Stomach (tissue), 19 donors: Measurements from ENCODE around the gene CP. TPM values are rescaled to one million over a fixed set of nuclear protein-coding genes. Genes with fewer than 3 reads are reported as not detected.

Source experiments
- DNase-seq, 2 donors: peaks; one replicate each; pipeline versions ENCODE4 v3.0.0 to v3.0.0-alpha.2; 2013 to 2019
- H3K27ac ChIP-seq, 5 donors: fragments of 200-600 bp in 4 of 5; sonication (generic) in 4 of 5; one replicate each; pipeline ENCODE4 v1.5.1; 2013 to 2019; ENCODE audit warnings: mild to moderate bottlenecking in 1 of 5, moderate library complexity in 1 of 5
- H3K27me3 ChIP-seq, 3 donors: fragments of 200-600 bp; sonication (generic); one replicate each; pipeline ENCODE4 v1.5.1; 2017 to 2019; ENCODE audit warnings: mixed run types in 1 of 3
- H3K36me3 ChIP-seq, 4 donors: fragments of 200-600 bp; sonication (generic); 1 replicate in 3 of 4; 2 replicates in 1 of 4; pipeline ENCODE4 v1.5.1; 2016 to 2019
- H3K4me1 ChIP-seq, 4 donors: fragments of 200-600 bp; sonication (generic); one replicate each; pipeline ENCODE4 v1.5.1; 2016 to 2019
- H3K4me3 ChIP-seq, 4 donors: fragments of 200-600 bp; sonication (generic) in 3 of 4; one replicate each; pipeline ENCODE4 v1.5.1; 2016 to 2019; ENCODE audit warnings: mild to moderate bottlenecking in 1 of 4
- H3K9me3 ChIP-seq, 4 donors: fragments of 200-600 bp; sonication (generic); one replicate each; pipeline ENCODE4 v1.5.1; 2016 to 2019
- CTCF ChIP-seq, 7 experiments: fragments of 450-650 bp in 4 of 7; fragments of 200-600 bp in 3 of 7; sonication (generic) in 3 of 7; IDR thresholded peaks; one replicate each; pipeline ENCODE4 v1.5.1; 2016 to 2019; ENCODE audit warnings: antibody characterized with exemption in 7 of 7, control low read depth in 2 of 7, mild to moderate bottlenecking in 1 of 7
- EP300 ChIP-seq: sonication (generic); formaldehyde crosslinking; IDR thresholded peaks from one replicate; pipeline ENCODE4 v1.6.1; 2017; ENCODE audit warnings: antibody characterized with exemption
- POLR2A ChIP-seq, 4 donors: fragments of 450-650 bp; IDR thresholded peaks; one replicate each; pipeline ENCODE4 v1.6.1; 2016; ENCODE audit warnings: antibody characterized with exemption in 4 of 4, control low read depth in 2 of 4, mild to moderate bottlenecking in 1 of 4, moderate library complexity in 1 of 4
- POLR2AphosphoS5 ChIP-seq, 3 donors: sonication (generic); formaldehyde crosslinking; IDR thresholded peaks; one replicate each; pipeline ENCODE4 v1.6.1; 2016; ENCODE audit warnings: antibody characterized with exemption in 3 of 3
- WGBS, 5 donors: extraction: QIAGEN DNeasy Blood & Tissue Kit in 3 of 5; methylation state at CpG; one replicate each; pipeline versions ENCODE4 v1.1.5 to v1.1.7; 2013 to 2018; 5-methylcytosine and 5-hydroxymethylcytosine counted together
- intact Hi-C: fragments of 100-400 bp; cut with DNase I; formaldehyde crosslinking; loops from one replicate; pipeline ENCODE4 v1.15.1; 2023; ENCODE audit warnings: low total_unique reads
- long read RNA-seq, 10 donors: transcript quantifications; one replicate each; lab custom pipeline, GENCODE V29; 2026
- polyA plus RNA-seq, 3 donors: library from polyadenylated mRNA; stranded (reverse); fragments of 200-250 nt; gene quantifications; one replicate each; pipeline ENCODE4 v1.2.3, GENCODE V29; 2013
- total RNA-seq, 5 donors: library from RNA; depleted of rRNA; stranded (reverse); fragments of >200 nt; gene quantifications; one replicate each; pipeline versions ENCODE4 v1.1.0 to v1.2.3, GENCODE V29; 2014 to 2016
- donor health status: healthy with polysubstance abuse.
- donor health status: Bipolar disorder and iron deficiency.
- donor health status: healthy.

The CP gene
- total RNA-seq (1 to 10 TPM in 2 of 5 donors, under 1 TPM in 1, not detected in 2; 0.73 to 7.5 (median 2.8) TPM), polyA plus RNA-seq (10 to 100 TPM in 2 of 3 donors, under 1 TPM in 1; 0.46 to 15.4 (median 10.1) TPM)
- long read RNA-seq, donor 1 = 0 reads
- long read RNA-seq, donor 2, partial matches to known transcripts = 17 of 17 reads
- long read RNA-seq, donor 2, other reads (novel, unspliced or antisense) = 0 of 17 reads
- long read RNA-seq, donor 3 = 0 reads
- long read RNA-seq, donor 4 = 0 reads
- long read RNA-seq, donor 5 = 0 reads
- long read RNA-seq, donor 6 = 0 reads
- long read RNA-seq, donor 7 = 0 reads
- long read RNA-seq, donor 8, partial matches to known transcripts = 30 of 30 reads
- long read RNA-seq, donor 8, other reads (novel, unspliced or antisense) = 0 of 30 reads
- long read RNA-seq, donor 9, partial matches to known transcripts = 30 of 30 reads
- long read RNA-seq, donor 9, other reads (novel, unspliced or antisense) = 0 of 30 reads
- long read RNA-seq, donor 10 = 0 reads

- intact Hi-C loops = no loop called here
These were observed at the start of gene CP for GRCh38 chr3:149221783-149222517. TSS of gene CP (minus strand) at chr3:149221829. CDS start at chr3:149221792, 37 bp downstream.

DNA sequence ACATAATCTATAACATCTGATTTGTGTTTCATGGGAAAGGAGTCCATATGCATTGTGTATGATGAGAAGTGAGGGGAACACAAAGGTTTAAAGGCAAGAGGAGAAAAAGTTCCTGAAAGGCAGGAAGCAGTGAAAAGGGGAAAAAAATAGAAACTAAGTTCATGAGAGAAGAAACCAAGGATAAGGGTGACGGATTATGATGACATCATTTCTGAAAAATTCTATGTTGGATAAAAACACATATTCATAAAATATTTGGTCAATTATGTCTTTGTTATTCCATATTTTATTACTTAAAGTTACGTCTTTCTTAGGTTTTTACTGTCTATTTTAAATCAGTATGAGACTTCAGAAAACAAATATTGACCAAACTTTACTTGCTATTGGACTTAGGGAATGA lies 48.6 kb upstream of the CP start:
- 31 to 56% (median 42%) methylated on average over 2 of the region's 2 CpGs for WGBS, 5 donors
- no peak overlapping the region for H3K4me3 ChIP-seq
- H3K9me3 ChIP-seq = no peaks in the 10 kb centered on the region
- H3K27ac ChIP-seq = no peak overlapping the region
- no peak for TF ChIP-seq CTCF (IDR thresholded peaks at IDR 0.05)
- TF ChIP-seq EP300 = no peak
- TF ChIP-seq POLR2AphosphoS5 (IDR thresholded peaks at IDR 0.05) = no peak
- TF ChIP-seq POLR2A (IDR thresholded peaks at IDR 0.05) = no peak
- no peak for DNase-seq
- H3K27me3 ChIP-seq = no peaks in the 10 kb centered on the region
- H3K4me1 ChIP-seq = peaks cover 6 to 17% (median 11%) of the 10 kb centered on the region in 4 donors
- intact Hi-C loops = loop anchor here (5.0 to 10.0 kb wide), 2 partner anchors 153 to 315 kb away; no protein-coding TSS in a partner anchor
- H3K36me3 ChIP-seq = no peaks in the 10 kb centered on the region

More at GRCh38 chr3:149221783-149222517, at the start of gene CP:
- Histone ChIP-seq H3K27ac (peak within 1 kb of the TSS in 1 of 5 donors; percentile 14), H3K27me3 (no peaks in the 10 kb centered on the region), H3K9me3 (no peaks in the 10 kb centered on the region), H3K4me1 (peaks cover 0 to 19% (median 7%) of the 10 kb centered on the region in 4 donors), H3K4me3 (peak within 1 kb of the TSS in 1 of 4 donors; percentile 28), H3K36me3 (no peaks in the 10 kb centered on the region)
- TF ChIP-seq EP300 (no peak), POLR2AphosphoS5 (IDR thresholded peaks at IDR 0.05) (no peak), POLR2A (IDR thresholded peaks at IDR 0.05) (no peak), CTCF (IDR thresholded peaks at IDR 0.05) (no peak)
- DNase-seq = peak in 1 of 2 donors; percentile 38
- WGBS, 5 donors = 18 to 36% (median 29%) methylated on average over 3 of the region's 3 CpGs

DNA sequence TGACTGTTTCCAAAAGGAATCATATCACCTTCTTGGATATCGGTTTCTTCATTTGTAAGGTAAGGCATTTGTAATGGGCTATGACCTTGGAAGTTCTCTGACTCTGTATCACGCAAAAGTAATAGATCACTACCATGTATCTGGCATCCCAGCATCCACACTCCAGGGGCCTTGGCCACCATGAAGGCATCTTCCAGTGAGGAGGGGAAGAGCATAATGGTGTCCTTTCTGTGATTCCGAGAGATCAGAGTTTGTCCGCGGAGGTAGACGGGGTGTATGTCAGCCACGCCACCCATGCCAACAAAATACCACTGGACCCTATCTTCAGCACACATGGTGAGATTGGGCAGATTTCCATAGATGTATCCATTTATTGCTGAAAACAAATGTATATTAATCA lies 48.1 kb upstream of the CP start:
- Histone ChIP-seq H3K36me3 (no peaks in the 10 kb centered on the region), H3K4me1 (peaks cover 6 to 17% (median 11%) of the 10 kb centered on the region in 4 donors), H3K4me3 (no peak overlapping the region), H3K9me3 (no peaks in the 10 kb centered on the region), H3K27ac (no peak overlapping the region), H3K27me3 (no peaks in the 10 kb centered on the region)
- 95 to 97% (median 97%) methylated on average over 7 of the region's 7 CpGs for WGBS, 5 donors
- no peak for DNase-seq
- TF ChIP-seq POLR2A (IDR thresholded peaks at IDR 0.05) (no peak), POLR2AphosphoS5 (IDR thresholded peaks at IDR 0.05) (no peak), CTCF (IDR thresholded peaks at IDR 0.05) (no peak), EP300 (no peak)
- intact Hi-C loops = loop anchor here (5.0 to 10.0 kb wide), 2 partner anchors 152 to 315 kb away; no protein-coding TSS in a partner anchor

GRCh38 chr3:149267565-149267964 lies 45.9 kb upstream of the CP start:
- intact Hi-C loops = no loop called here
- H3K27ac ChIP-seq = no peak overlapping the region
- no peaks in the 10 kb centered on the region for H3K9me3 ChIP-seq
- H3K36me3 ChIP-seq = no peaks in the 10 kb centered on the region
- peaks cover 0 to 1% (median under 1%) of the 10 kb centered on the region in 4 donors for H3K4me1 ChIP-seq
- no peak for DNase-seq
- 87 to 96% (median 94%) methylated on average over 6 of the region's 6 CpGs for WGBS, 5 donors
- no peaks in the 10 kb centered on the region for H3K27me3 ChIP-seq
- H3K4me3 ChIP-seq = no peak overlapping the region
- TF ChIP-seq POLR2A (IDR thresholded peaks at IDR 0.05) (no peak), POLR2AphosphoS5 (IDR thresholded peaks at IDR 0.05) (no peak), CTCF (IDR thresholded peaks at IDR 0.05) (no peak), EP300 (no peak)
